HL-60/S4 treated with phorbol 12-myristate 13-acetate at 8.2 ng/mL for 4 days and 3 days (cell line): ENCODE measurements around the gene DENND1A.
"Not testable (repeated sequence)": the region's sequence is repeated elsewhere in the genome, so short reads cannot be mapped to it uniquely, and the experiment has no call there.

Source experiments
- in situ Hi-C: fragments of 300-500 bp; cut with MboI; formaldehyde crosslinking; loops from 2 replicates; pipeline ENCODE4 v1.15.0; 2022; ENCODE audit warnings: low sequenced_read_pairs

DENND1A gene

GRCh38 chr9:123929870-123930831 is at the start of gene DENND1A:
Gene DENND1A, minus strand, starts transcription at chr9:123930126. Its CDS starts 221 bp downstream, at chr9:123929905.
- in situ Hi-C loops, result no loop called here

- in situ Hi-C loops, result no loop called here
These were observed 49.1 kb upstream of the DENND1A start for GRCh38 chr9:123978981-123979380.

- in situ Hi-C loops, result not testable (repeated sequence)
These were observed 46.7 kb upstream of the DENND1A start for GRCh38 chr9:123976579-123976978.

- in situ Hi-C loops, result no loop called here
These were observed 45.9 kb upstream of the DENND1A start for GRCh38 chr9:123975871-123976270.

- in situ Hi-C loops, result no loop called here
These were observed 44.5 kb upstream of the DENND1A start for GRCh38 chr9:123974471-123974870.

GRCh38 chr9:123973590-123974223 is 43.8 kb upstream of the DENND1A start:
- in situ Hi-C loops, result no loop called here

GRCh38 chr9:123972618-123973017 is 42.7 kb upstream of the DENND1A start:
- in situ Hi-C loops, result no loop called here

- in situ Hi-C loops, result no loop called here
These were observed 37.4 kb upstream of the DENND1A start for GRCh38 chr9:123967323-123967722.

- in situ Hi-C loops, result no loop called here
These were observed 36.1 kb upstream of the DENND1A start for GRCh38 chr9:123965801-123966686.

GRCh38 chr9:123964761-123965160 is 34.8 kb upstream of the DENND1A start:
- in situ Hi-C loops, result no loop called here

GRCh38 chr9:123960965-123961364 is 31.0 kb upstream of the DENND1A start:
- in situ Hi-C loops, result no loop called here

- in situ Hi-C loops, result no loop called here
These were observed 30.4 kb upstream of the DENND1A start for GRCh38 chr9:123960366-123960765.

- in situ Hi-C loops, result no loop called here
These were observed 29.9 kb upstream of the DENND1A start for GRCh38 chr9:123959787-123960186.

- in situ Hi-C loops, result no loop called here
These were observed 27.8 kb upstream of the DENND1A start for GRCh38 chr9:123957731-123958130.

- in situ Hi-C loops, result no loop called here
These were observed 27.3 kb upstream of the DENND1A start for GRCh38 chr9:123957168-123957721.

GRCh38 chr9:123955637-123956036 is 25.7 kb upstream of the DENND1A start:
- in situ Hi-C loops, result no loop called here

GRCh38 chr9:123954518-123955280 is 24.8 kb upstream of the DENND1A start:
- in situ Hi-C loops, result no loop called here

GRCh38 chr9:123952641-123953495 is 22.9 kb upstream of the DENND1A start:
- in situ Hi-C loops, result no loop called here

- in situ Hi-C loops, result no loop called here
These were observed 18.4 kb upstream of the DENND1A start for GRCh38 chr9:123948286-123948685.
